MM.1S (cell line): ENCODE measurements around the gene SPINK2.

Source experiments
- DNase-seq: peaks from one replicate; pipeline ENCODE4 v3.0.0-alpha.2; 2015
- H2AFZ ChIP-seq: fragments of 300-600 bp; sonication (generic); 2 replicates; pipeline ENCODE4 v1.6.0; 2016; ENCODE audit warnings: antibody characterized with exemption, low read length
- H3F3A ChIP-seq: fragments of 300-600 bp; sonication (generic); 2 replicates; pipeline ENCODE4 v1.6.1; 2016; ENCODE audit warnings: mild to moderate bottlenecking, antibody characterized with exemption, low read length, moderate library complexity, mixed read lengths; ENCODE audit not compliant: insufficient read depth
- H3K27ac ChIP-seq: fragments of 300-600 bp; sonication (generic); 2 replicates; pipeline ENCODE4 v1.5.1; 2016; ENCODE audit warnings: mild to moderate bottlenecking, low read length
- H3K27me3 ChIP-seq: fragments of 300-600 bp; sonication (generic); replicated peaks from 2 replicates; pipeline ENCODE4 v1.6.0; 2016; ENCODE audit warnings: low read length; ENCODE audit not compliant: insufficient read depth
- H3K36me3 ChIP-seq: fragments of 300-600 bp; sonication (generic); replicated peaks from 2 replicates; pipeline ENCODE4 v1.6.1; 2016; ENCODE audit warnings: mild to moderate bottlenecking, low read length, mixed read lengths; ENCODE audit not compliant: insufficient read depth
- H3K4me1 ChIP-seq: fragments of 300-600 bp; sonication (generic); 2 replicates; pipeline ENCODE4 v1.6.1; 2016; ENCODE audit warnings: low read length, mixed read lengths
- H3K4me2 ChIP-seq: fragments of 300-600 bp; sonication (generic); 2 replicates; pipeline ENCODE4 v1.6.0; 2016; ENCODE audit warnings: low read depth, low read length
- H3K4me3 ChIP-seq: fragments of 300-600 bp; sonication (generic); 2 replicates; pipeline ENCODE4 v1.5.1; 2016; ENCODE audit warnings: low read length, mixed read lengths
- H3K79me2 ChIP-seq: fragments of 300-600 bp; sonication (generic); 2 replicates; pipeline ENCODE4 v1.6.1; 2016; ENCODE audit warnings: mixed run types, low read length, mixed read lengths
- H3K9ac ChIP-seq: fragments of 300-600 bp; sonication (generic); 2 replicates; pipeline ENCODE4 v1.6.1; 2016; ENCODE audit warnings: low read length, mixed read lengths
- H3K9me2 ChIP-seq: fragments of 300-600 bp; sonication (generic); replicated peaks from 2 replicates; pipeline ENCODE4 v1.6.1; 2016; ENCODE audit warnings: mild to moderate bottlenecking, low read length, mixed read lengths; ENCODE audit not compliant: insufficient read depth
- H3K9me3 ChIP-seq: fragments of 300-600 bp; sonication (generic); replicated peaks from 2 replicates; pipeline ENCODE4 v1.6.1; 2016; ENCODE audit warnings: mild to moderate bottlenecking, low read length, mixed read lengths; ENCODE audit not compliant: insufficient read depth
- H4K20me1 ChIP-seq: fragments of 300-600 bp; sonication (generic); 2 replicates; pipeline ENCODE4 v1.6.1; 2016; ENCODE audit warnings: mild to moderate bottlenecking, low read length, moderate library complexity, mixed read lengths; ENCODE audit not compliant: insufficient read depth
- EZH2 ChIP-seq: fragments of 300-600 bp; sonication (generic); optimal IDR thresholded peaks from 2 replicates; pipeline ENCODE3; 2017; ENCODE audit warnings: low read depth, mild to moderate bottlenecking, antibody characterized with exemption, low read length, mixed read lengths
- EZH2phosphoT487 ChIP-seq: fragments of 300-600 bp; sonication (generic); IDR thresholded peaks from 2 replicates; pipeline ENCODE4 v1.6.1; 2018; ENCODE audit warnings: antibody characterized with exemption, low read length
- TF ChIP-seq, protein P1 (sequence below): fragments of 300-600 bp; sonication (generic); IDR thresholded peaks from 2 replicates; pipeline ENCODE4 v1.5.1; 2016; ENCODE audit warnings: antibody characterized with exemption, low read length, mixed read lengths

Gene SPINK2

DNA sequence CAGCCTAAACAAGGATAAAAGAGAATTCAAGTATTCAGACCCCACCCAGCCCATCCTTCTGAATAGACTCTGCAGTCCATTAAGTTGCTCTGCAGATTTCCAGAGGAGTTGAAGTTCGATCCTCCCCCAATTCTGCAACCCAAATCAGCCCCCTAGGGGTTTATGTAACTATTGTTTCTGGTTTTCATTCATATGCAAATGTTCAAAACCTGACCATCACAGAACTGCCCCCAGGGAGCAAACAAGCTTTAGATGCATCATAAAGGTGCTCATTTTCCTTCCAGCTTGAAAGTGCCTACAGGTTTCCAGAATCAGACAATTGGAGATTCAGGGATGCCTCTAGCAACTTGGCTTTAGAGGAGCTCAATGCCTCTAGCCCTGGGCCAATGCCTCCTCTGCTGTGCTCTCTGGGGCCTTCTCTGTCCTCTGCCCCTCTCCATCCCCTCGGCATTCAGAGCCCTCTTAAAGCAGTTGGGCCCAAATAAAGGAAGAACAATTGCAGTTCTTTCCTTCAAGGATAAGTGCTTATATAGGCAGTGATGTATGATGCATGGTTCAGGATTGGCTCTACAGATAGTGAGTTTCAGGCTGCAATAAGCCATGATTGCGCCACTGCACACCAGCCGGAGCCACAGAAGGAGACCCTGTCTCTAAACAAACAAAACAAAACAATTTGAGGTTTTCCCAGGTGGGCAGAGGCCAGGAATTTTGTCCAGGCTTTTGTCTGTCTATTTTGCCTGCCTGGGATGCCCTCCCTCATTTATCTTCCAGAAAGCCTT is 23.5 kb upstream of the SPINK2 start:
- Histone ChIP-seq H3K27ac (no peak overlapping the region), H3K4me1 (no peaks in the 10 kb centered on the region), H3F3A (no peaks in the 10 kb centered on the region), H3K4me2 (no peak overlapping the region), H3K79me2 (no peaks in the 10 kb centered on the region), H4K20me1 (no peaks in the 10 kb centered on the region), H3K9me3 (no peaks in the 10 kb centered on the region), H3K4me3 (no peak overlapping the region), H3K27me3 (no peaks in the 10 kb centered on the region), H3K36me3 (no peaks in the 10 kb centered on the region), H3K9ac (no peak overlapping the region), H2AFZ (no peak overlapping the region), H3K9me2 (no peaks in the 10 kb centered on the region)
- TF ChIP-seq EZH2phosphoT487 (no peak), EZH2 (no peak)
- TF ChIP-seq, protein P1, sequence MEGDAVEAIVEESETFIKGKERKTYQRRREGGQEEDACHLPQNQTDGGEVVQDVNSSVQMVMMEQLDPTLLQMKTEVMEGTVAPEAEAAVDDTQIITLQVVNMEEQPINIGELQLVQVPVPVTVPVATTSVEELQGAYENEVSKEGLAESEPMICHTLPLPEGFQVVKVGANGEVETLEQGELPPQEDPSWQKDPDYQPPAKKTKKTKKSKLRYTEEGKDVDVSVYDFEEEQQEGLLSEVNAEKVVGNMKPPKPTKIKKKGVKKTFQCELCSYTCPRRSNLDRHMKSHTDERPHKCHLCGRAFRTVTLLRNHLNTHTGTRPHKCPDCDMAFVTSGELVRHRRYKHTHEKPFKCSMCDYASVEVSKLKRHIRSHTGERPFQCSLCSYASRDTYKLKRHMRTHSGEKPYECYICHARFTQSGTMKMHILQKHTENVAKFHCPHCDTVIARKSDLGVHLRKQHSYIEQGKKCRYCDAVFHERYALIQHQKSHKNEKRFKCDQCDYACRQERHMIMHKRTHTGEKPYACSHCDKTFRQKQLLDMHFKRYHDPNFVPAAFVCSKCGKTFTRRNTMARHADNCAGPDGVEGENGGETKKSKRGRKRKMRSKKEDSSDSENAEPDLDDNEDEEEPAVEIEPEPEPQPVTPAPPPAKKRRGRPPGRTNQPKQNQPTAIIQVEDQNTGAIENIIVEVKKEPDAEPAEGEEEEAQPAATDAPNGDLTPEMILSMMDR: no peak
- no peak for DNase-seq

DNA sequence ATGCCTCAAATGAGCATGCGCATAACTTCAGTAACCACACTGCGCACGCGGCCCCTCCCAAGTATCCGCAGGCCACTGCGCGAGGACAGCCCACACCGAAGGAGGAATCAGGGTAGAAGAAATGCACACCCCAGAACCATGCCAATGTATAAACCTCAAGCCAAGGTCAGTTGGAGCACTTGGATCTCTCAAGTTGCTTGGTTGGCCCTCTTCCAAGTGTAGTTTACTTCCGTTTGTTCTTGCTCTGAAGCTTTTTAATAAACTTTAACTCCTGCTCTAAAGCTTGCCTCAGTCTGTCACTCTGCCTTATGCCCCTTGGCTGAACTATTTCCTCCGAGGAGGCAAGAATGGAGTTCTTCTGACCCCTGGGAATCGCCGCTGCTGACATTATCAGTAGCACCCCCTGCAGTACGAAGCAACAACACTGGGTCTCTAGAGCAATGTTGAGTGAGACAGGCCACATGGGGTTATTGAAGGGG is 22.0 kb upstream of the SPINK2 start:
- Histone ChIP-seq H3K4me1 (no peaks in the 10 kb centered on the region), H3K4me2 (no peak overlapping the region), H3K9me2 (no peaks in the 10 kb centered on the region), H3K36me3 (no peaks in the 10 kb centered on the region), H2AFZ (no peak overlapping the region), H3K9me3 (no peaks in the 10 kb centered on the region), H3K27ac (no peak overlapping the region), H3K9ac (no peak overlapping the region), H3K79me2 (no peaks in the 10 kb centered on the region), H3K27me3 (no peaks in the 10 kb centered on the region), H3K4me3 (no peak overlapping the region), H4K20me1 (no peaks in the 10 kb centered on the region), H3F3A (no peaks in the 10 kb centered on the region)
- no peak for DNase-seq
- TF ChIP-seq, protein P1: no peak
- no peak for TF ChIP-seq EZH2phosphoT487
- TF ChIP-seq EZH2: no peak

DNA sequence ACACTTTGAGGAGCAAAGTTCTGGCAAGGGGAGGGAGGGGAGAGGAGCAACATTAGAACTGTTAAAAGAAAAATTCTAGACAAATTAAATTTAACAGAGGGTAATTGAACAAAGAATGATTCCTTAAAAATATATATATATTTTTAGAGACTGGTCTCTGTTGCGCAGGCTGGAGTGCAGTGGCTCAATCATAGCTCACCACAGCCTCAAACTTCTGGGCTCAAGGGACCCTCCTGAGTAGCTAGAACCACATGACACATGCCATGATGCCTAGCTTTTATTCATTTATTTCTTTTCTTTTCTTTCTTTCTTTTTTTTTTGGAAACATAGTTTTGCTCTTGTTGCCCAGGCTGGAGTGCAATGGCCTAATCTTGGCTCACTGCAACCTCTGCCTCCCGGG is 19.1 kb upstream of the SPINK2 start:
- H3K9me2 ChIP-seq: no peaks in the 10 kb centered on the region
- H3K9ac ChIP-seq: no peak overlapping the region
- no peak overlapping the region for H3K27ac ChIP-seq
- TF ChIP-seq, protein P1: no peak
- no peak for TF ChIP-seq EZH2phosphoT487
- no peak for TF ChIP-seq EZH2
- H2AFZ ChIP-seq: no peak overlapping the region
- no peaks in the 10 kb centered on the region for H3K27me3 ChIP-seq
- H4K20me1 ChIP-seq: no peaks in the 10 kb centered on the region
- H3K79me2 ChIP-seq: no peaks in the 10 kb centered on the region
- H3F3A ChIP-seq: no peaks in the 10 kb centered on the region
- no peaks in the 10 kb centered on the region for H3K9me3 ChIP-seq
- no peaks in the 10 kb centered on the region for H3K36me3 ChIP-seq
- no peak for DNase-seq
- H3K4me1 ChIP-seq: peaks cover 6% of the 10 kb centered on the region
- H3K4me3 ChIP-seq: no peak overlapping the region
- no peak overlapping the region for H3K4me2 ChIP-seq
